Measurements from ENCODE around the gene RASGRP2. TPM values are rescaled to one million over a fixed set of nuclear protein-coding genes. Genes with fewer than 3 reads are reported as not detected.

RASGRP2 gene
- total and polyA plus RNA-seq, 2 donors (not counting 3 experiments of a cell fraction or from before 2014, with no cell fraction given) = 1.2 to 2.3 TPM

DNA sequence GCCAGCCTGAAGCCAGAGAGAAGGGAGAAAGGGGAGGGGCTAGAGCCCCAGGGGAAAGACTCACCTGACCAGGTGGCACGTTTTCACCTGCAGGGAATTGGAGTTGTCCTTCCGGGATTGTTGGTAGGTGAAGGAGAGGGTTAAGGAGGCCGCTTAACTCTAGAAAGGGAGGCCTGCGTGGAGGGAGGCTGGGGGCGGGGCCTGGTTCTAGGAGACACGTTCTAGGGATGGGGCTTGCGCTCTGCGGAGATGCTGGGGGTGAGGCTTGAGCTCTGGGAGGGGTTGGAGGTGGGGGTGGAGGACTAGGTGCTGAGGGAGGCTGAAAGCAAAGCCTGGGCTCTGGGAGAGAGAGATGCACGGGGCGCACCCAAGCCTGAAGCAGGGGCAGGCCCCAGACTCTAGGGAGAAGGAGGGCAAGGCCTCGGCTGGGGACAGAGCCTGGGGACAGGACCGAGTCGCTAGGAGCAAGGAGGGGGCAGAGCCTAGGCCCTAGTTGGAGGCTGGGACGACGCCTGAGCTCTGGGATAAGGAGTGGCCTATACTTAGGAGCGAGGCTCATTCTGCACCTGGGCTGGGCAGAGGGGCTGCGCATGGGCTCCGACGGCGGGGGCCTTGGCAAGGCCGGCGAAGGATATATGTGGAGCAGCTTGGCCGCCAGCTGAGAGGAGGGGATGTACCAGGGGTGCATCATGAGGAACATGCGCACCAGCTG is 2.4 kb downstream of the RASGRP2 start:
- H3K36me3 ChIP-seq (ENCODE audit: control insufficient read depth in 2 of 2, extremely low read depth in 1 of 2, insufficient read depth in 2 of 2, low read length in 2 of 2) = no peaks in the 10 kb centered on the region
- ChIA-PET POLR2A (no interaction called here), CTCF (interaction anchor here (0.6 to 1.8 kb wide), 5 partner anchors 8 to 91 kb away, joined by 3 to 14 read pairs (median 6); no protein-coding TSS in a partner anchor)
- no peak overlapping the region for H3K4me2 ChIP-seq (ENCODE audit: insufficient read depth, low read length)
- peaks cover 27 to 32% of the 10 kb centered on the region in 2 experiments for H3K27me3 ChIP-seq (ENCODE audit: control insufficient read depth in 2 of 2, insufficient read depth in 2 of 2, low read length in 2 of 2)
- no TSS peak for BruUV-seq (replicated peaks)
- H4K20me1 ChIP-seq (replicated peaks; ENCODE audit: control insufficient read depth, extremely low read depth, insufficient read depth, low read length) = no peaks in the 10 kb centered on the region
- DNase-seq (ENCODE audit: low read depth, low spot score) = no peak
- peaks cover 13% of the 10 kb centered on the region for H3K4me1 ChIP-seq (ENCODE audit: control insufficient read depth, extremely low read depth, insufficient read depth, low read length)
- H3K9ac ChIP-seq (replicated peaks; ENCODE audit: extremely low read depth, insufficient read depth, low read length) = no peak overlapping the region
- H3K4me3 ChIP-seq (replicated peaks in 1 of 3; ENCODE audit: insufficient read depth in 1 of 3, low read depth in 1 of 3, low read length in 3 of 3) = no peak overlapping the region
- dilution Hi-C loops (cut with MboI; ENCODE audit: extremely low pct_ligation_motif_present, low sequenced_read_pairs) = no loop called here
- no peaks in the 10 kb centered on the region for H3K79me2 ChIP-seq (ENCODE audit: control insufficient read depth, insufficient read depth, low read length)
- no peak overlapping the region for H2AFZ ChIP-seq (ENCODE audit: low read depth, low read length)
- no peak for TF ChIP-seq FOS (IDR thresholded peaks at IDR 0.05; ENCODE audit: borderline replicate concordance, insufficient read depth, low read length)
- TF ChIP-seq POLR2A (IDR thresholded peaks at IDR 0.05; ENCODE audit: low read depth, low read length) = no peak
- TF ChIP-seq EZH2 (IDR thresholded peaks at IDR 0.05; ENCODE audit: borderline replicate concordance, low read depth, low read length, severe bottlenecking) = no peak
- TF ChIP-seq, protein P1, sequence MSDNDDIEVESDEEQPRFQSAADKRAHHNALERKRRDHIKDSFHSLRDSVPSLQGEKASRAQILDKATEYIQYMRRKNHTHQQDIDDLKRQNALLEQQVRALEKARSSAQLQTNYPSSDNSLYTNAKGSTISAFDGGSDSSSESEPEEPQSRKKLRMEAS (IDR thresholded peaks at IDR 0.05; ENCODE audit: insufficient read depth, insufficient read length) = no peak
- TF ChIP-seq, protein P2, sequence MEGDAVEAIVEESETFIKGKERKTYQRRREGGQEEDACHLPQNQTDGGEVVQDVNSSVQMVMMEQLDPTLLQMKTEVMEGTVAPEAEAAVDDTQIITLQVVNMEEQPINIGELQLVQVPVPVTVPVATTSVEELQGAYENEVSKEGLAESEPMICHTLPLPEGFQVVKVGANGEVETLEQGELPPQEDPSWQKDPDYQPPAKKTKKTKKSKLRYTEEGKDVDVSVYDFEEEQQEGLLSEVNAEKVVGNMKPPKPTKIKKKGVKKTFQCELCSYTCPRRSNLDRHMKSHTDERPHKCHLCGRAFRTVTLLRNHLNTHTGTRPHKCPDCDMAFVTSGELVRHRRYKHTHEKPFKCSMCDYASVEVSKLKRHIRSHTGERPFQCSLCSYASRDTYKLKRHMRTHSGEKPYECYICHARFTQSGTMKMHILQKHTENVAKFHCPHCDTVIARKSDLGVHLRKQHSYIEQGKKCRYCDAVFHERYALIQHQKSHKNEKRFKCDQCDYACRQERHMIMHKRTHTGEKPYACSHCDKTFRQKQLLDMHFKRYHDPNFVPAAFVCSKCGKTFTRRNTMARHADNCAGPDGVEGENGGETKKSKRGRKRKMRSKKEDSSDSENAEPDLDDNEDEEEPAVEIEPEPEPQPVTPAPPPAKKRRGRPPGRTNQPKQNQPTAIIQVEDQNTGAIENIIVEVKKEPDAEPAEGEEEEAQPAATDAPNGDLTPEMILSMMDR (IDR thresholded peaks at IDR 0.05; ENCODE audit: extremely low read depth in 1 of 2, insufficient read depth in 1 of 2, low read depth in 1 of 2, low read length in 2 of 2) = no peak
- TF ChIP-seq MYC (IDR thresholded peaks at IDR 0.05; ENCODE audit: low read depth, low read length) = no peak
- no peak for TF ChIP-seq GATA2 (IDR thresholded peaks at IDR 0.05; ENCODE audit: insufficient read depth, insufficient read length, low read depth, low read length)
- no peak for TF ChIP-seq POLR2AphosphoS5 (IDR thresholded peaks at IDR 0.05; ENCODE audit: insufficient read depth, low read depth, low read length)
- no peak for TF ChIP-seq JUN (IDR thresholded peaks at IDR 0.05; ENCODE audit: borderline replicate concordance, insufficient read depth, insufficient read length, low read depth)
- no peak overlapping the region for H3K27ac ChIP-seq (ENCODE audit: insufficient read depth, low read depth, low read length)
- H3K9me3 ChIP-seq (replicated peaks; ENCODE audit: control insufficient read depth, insufficient read depth, low read length) = no peaks in the 10 kb centered on the region
- intact Hi-C loops (cut with micrococcal nuclease) = loop anchor here (1.0 kb wide), 2 partner anchors 53 to 188 kb away; no protein-coding TSS in a partner anchor
- H3K9me1 ChIP-seq (replicated peaks; ENCODE audit: control insufficient read depth, extremely low read depth, insufficient read depth, low read length) = no peaks in the 10 kb centered on the region
- no peak for FAIRE-seq
